Amniotic stem cell (primary cell): ENCODE data around the gene SUGP2.

Experiments used
- DNase-seq: peaks from one replicate; lab custom pipeline; 2025; lab: John Stamatoyannopoulos, UW

Gene SUGP2

DNA sequence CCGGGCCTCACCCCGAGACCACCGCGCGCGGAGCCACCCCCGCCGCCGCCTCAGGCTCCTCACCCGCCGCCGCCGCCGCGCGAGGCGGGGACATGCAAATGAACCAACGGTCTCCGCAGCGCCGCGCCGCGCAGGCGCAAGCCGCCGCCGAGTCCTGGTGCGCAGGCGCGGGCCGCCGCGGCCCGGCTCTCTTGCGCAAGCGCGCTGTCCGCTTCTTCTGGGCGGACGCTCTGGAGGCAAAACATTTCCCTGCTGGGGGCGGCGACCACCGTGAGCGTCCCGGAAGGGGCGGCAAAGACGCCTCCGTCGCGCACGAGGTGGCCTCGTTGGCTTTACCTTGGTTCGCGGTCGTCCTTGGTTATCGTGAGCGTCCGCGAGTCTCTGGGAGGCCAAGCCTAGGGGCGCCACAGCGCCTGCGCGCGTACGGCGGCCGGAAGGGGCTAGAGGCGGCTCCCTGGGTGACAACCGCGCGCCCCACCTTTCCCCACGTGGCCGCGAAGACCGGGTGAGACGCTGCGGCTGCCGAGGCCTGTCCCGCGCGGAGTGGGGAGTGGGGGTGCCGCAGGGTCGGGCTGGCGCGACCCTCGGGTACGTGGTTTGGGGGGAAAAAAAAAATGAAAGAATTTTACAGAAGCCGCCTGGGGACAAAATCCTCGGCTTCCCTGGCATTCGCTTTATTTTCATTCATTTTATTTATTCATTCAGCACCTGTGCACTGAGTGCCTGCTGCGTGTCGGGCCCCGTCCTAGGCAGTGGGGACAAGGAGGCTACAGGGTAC is at the start of gene SUGP2, which contains the start of gene ARMC6:
TSS of gene SUGP2 (minus strand) at position 92 of the 778 bp plus-strand sequence. CDS start 2,446 bp downstream, outside the sequence.
TSS of gene ARMC6 (plus strand) at position 178 of the 778 bp plus-strand sequence. CDS start 607 bp downstream, outside the sequence.
- DNase-seq: peak; percentile 51

DNA sequence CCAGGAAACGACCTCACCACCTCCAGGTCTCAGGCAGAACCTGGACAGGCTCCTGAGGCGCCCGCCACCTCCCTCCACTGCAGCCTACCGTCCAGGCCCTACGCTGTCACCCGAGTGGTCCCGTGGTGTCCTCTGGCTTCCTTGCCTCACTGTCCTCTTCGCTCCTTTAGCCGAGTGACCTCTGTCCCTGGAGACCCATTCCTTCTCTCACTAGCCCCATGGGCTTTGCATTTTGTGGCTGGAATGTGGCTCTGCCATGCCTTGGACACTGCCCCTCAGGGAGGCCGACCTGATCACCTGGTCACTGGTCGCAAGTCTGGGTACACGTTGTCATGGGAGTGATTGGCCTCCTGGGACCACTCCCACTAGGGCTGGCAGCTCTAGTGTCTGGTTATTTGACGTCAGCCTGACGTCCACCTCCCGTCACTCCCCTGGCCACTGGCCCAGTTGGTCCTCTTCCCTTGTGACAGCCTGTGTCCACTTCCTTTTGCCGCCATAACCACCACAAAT is 48.4 kb upstream of the SUGP2 start:
- no peak for DNase-seq

DNA sequence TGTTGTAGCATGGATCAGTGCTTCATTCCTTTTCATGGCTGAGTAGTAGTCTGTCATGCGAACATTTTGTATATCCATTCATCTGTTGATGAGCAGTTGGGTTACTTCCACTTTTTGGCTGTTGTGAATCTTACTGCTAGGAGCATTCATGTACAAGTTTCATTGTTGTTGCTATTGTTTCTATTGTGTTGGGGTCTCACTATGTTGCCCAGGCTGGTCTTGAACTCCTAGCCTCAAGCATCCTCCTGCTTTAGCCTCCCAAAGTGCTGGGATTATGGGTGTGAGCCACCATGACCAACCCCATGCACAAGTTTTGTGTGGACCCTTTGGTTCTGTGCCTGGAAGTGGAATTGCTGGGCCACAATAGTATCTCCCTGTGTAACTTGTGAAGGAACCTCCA is 46.3 kb upstream of the SUGP2 start:
- DNase-seq: no peak

DNA sequence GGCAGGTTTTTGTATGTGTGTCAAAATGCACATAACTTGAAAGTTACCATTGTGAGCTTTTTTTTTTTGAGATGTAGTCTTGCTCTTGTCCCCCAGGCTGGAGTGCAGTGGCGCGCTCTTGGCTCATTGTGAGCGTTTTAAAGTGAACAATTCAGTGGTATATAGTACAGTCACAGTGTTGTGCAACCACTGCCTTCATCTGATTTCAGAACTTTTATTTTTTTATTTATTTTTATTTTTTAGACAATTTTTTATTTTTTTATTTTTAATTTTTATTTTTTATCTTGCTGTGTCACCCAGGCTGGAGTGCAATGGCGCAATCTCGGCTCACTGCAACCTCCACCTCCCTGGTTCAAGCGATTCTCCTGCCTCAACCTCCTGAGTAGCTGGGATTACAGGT is 45.5 kb upstream of the SUGP2 start:
- DNase-seq: no peak

DNA sequence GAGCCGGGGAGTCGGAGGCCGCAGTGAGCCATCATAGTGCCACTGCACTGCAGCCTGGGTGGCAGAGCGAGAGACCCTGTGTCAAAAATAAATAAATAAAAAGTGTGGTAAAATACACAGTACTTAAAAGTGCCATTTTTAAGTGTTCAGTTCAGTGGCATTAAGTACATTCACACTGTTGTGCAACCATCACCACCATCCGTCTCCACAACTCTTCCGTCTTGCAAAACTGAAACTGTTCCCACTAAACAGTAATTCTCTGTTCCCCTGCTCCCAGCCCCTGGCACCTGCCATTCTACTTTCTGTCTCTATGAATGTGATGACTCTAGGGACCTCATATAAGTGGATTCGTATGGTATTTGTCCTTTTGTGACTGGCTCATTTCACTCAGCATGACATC is 43.8 kb upstream of the SUGP2 start:
- no peak for DNase-seq

DNA sequence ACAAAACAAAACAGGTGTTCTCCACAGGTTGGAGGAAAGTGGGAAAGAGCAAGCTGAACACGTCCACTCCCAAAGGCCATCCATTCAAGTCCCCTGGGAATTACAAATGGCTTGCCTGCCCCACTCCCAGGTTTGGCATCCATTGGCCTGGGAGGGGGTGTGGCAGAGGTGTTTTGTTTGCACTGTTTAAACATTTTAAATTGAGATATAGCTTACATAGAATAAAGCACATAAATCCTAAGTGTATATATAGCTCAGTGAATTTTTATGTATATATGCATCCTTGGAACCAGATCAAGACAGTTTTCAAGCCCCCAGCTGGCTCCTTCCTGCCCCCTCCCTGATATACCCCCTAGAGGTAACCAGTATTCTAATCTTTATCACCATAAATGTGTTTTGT is 43.2 kb upstream of the SUGP2 start:
- no peak for DNase-seq

DNA sequence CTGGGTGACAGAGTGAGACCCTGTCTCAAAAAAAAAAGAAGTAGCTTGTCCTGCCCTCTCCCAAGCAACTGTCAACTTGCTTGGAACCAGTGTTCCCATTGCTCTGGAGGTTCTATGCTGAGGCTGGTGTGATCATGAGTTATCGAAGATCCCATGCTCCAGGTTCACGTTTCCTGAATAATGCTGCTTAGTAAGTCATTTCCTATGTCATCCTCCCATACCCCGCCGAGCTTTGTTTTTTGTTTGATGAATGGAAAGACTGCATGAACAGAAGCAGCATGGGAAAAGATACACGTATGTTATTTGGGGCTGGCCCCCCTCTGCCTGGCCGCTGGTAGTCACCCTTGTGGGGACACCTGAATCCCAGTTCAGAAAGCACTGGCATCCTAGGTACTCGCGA is 41.8 kb upstream of the SUGP2 start:
- DNase-seq: no peak

DNA sequence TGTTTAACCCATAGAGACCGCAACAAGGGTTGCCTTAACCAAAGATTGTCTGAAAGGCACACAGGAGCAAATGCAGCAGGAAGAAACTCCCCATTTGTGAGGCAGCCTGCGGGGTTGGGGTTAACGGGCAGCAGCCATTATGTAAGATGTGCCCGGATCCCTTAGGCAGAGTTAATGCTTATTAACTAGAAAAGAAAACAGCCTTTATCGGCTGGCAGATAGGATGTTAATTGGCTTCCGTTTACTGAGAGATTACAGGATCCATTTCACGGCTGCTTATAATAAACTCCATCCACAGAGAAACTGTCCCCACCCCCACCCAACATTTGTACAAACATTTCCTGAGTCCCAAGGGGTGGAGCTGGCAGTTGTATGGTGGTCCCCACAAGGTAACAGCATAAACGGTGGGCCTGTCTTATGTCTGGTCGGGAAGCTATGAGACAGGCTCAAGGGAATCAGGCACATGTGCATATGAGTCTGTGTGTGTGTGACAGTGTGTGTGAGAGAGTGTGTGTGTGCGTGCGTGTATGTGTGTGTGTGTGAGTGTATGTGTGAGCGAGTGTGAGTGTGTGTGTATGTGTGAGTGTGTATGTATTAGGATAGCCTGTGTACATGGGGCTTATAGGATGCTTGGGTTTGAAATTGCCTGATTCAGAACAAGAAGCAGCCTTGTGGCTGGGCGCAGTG is 41.0 kb upstream of the SUGP2 start:
- DNase-seq: no peak

DNA sequence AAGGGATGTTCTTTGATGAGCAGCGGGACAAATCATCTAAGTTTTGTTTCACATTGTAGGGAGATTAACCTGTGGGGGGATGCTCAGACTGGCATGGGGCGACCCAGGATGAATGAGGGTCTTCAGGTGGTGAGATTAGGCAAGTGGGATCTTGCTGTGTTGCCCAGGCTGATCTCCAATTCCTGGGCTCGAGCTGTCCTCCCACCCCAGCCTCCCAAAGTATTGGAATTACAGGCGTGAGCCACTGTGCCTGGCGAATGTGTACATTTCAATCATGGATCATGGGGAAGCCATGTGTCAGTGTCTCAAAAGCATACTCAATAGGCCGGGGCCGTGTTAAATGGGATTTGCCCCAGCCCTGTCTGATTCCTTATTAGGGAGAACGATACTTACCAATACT is 38.6 kb upstream of the SUGP2 start:
- DNase-seq: no peak

DNA sequence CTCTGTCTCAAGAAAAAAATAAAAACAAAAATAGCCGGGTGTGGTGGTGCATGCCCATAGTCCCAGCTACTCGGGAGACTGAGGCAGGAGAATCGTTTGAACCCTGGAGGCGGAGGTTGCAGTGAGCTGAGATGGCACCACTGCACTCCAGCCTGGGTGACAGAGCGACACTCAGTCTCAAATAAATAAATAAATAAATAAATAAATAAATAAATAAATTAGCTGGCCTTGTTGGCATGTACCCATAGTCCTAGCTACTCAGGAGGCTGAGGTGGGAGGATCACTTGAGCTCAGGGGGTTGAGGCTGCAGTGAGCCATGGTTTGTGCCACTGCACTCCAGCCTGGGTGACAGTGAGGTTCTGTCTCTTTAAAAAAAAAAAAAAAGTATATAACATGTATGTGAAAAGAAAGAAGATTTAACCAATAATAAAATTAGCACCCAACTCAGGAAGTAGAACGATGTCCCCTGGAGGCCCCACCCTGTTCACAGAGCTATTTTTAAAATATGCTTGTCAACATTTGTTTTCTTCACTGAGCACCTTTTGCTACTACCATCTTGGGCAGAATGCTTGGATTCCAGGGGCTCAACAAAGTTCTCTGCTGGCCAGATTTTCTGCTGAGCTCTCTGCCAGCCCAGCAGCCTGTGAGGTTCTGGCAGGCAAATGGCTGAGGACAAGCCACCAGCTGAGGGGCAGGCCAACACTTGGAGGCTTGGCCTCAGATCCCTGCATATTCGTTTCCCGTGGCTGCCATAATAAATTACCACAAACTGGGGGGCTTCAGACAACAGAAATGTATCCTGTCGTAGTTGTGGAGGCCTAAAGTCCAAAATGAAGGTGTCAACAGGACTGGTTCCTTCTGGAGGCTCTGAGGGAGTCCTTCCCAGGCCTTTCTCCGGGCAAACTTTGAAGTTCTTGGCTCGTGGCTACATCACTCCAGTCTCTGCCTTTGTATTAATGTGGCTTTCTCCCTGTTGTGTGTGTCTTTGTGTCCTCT is 35.6 kb upstream of the SUGP2 start:
- no peak for DNase-seq

DNA sequence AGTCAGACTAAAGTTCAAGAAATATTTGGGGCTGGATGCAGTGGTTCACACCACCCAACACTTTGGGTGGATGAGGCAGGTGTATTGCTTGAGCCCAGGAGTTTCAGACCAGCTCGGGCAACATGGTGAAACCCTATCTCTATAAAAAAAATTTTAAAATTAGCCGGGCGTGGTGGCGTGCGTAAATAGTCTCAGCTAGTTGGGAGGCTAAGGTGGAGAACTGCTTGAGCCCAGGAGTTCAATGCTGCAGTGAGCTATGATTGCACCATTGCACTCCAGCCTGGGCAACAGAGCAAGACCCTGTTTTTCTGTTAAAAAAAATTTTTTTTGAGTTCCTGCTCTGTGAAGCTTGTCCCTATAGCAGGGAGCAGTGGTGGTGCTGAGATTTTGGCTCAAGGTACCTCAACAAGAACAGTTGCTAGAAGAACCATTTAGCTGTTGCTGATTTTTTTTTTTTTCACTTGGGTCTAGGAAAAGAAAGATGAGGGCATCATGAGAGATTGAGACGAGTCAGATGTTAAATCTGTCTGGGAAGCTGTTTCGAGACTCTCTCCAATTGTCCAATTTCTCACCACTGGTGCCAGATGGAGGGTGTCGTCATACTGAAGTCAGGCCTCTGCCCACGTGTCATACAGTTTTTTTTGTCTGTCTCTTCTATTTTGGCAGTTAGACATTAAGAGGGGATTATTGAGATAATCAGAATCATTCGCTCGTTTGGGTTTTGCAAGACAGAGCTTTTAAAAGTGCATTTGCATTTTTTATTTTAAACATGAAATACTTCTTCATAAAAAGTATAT is 34.2 kb upstream of the SUGP2 start:
- DNase-seq: no peak

DNA sequence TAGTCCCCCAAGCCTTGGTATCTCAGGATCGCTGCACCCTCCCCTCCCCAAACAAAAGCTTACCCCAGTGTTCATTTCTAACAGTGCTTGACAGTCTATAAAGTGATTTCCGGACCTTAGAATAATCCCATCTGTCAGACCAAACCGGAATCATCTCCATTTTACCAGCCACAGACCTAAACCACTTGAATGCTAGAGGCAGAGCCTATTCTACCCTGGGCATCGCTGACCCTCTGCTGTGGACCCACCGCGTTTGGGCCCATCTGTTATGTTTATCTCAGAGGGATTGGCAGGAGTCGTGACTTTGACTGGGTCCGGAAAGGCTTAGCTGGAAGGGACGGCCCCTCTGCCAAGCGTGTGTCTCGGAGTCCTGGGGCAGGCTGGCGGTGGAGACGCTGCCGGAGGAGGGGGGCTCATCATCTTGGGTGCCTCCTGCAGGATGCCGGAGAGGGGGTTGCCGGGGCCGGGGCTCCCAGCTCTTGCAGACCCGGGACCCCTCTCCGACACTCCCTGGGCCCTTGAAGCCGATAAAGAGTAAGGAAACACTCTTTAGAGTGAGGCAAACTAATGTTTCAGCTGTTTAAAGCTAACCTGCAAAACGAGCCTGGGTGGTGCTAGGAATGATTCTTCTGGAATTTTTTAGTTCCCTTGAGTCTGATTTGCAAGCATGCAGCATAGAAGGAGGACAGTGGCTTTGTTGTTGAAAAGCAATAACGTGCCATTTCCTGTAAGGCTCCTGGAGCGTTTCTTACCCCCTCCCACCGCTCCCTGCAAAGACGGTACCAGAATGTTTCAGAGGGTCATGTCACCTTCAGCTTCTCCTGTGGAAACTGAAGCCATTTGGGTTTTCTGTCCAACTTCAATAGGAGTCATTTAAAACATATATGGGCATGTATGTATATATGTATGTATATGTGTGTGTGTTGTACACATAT is 31.8 kb upstream of the SUGP2 start:
- DNase-seq: no peak

DNA sequence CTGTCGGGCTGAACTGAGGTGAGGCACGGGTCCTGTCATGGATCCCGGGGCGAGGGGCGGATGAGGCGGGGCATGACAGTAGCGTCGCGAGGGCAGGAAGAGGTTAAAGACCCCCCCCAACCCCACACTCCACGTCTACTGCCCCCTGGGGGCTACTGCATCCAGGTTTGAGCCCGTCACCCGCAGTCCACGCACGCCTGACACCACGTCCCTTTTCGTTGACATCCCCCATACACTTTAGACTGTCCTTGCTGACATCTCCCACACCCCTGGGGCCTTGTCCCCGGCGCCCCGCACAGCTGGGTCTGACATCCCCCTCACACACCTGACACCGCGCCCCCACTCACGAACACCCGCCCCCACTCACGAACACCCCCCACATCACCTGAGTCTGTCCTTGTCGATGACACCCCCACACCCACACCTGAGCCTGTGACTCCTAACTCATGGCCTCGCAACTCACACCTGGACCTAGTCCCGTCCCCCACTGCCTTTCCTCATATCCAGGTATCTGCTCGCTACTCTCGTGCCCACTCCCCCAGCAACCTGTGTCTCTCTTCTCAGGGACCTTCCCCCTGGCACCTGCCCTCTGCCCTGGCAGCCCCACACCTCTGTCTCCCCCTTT is 30.9 kb upstream of the SUGP2 start:
- DNase-seq: no peak

DNA sequence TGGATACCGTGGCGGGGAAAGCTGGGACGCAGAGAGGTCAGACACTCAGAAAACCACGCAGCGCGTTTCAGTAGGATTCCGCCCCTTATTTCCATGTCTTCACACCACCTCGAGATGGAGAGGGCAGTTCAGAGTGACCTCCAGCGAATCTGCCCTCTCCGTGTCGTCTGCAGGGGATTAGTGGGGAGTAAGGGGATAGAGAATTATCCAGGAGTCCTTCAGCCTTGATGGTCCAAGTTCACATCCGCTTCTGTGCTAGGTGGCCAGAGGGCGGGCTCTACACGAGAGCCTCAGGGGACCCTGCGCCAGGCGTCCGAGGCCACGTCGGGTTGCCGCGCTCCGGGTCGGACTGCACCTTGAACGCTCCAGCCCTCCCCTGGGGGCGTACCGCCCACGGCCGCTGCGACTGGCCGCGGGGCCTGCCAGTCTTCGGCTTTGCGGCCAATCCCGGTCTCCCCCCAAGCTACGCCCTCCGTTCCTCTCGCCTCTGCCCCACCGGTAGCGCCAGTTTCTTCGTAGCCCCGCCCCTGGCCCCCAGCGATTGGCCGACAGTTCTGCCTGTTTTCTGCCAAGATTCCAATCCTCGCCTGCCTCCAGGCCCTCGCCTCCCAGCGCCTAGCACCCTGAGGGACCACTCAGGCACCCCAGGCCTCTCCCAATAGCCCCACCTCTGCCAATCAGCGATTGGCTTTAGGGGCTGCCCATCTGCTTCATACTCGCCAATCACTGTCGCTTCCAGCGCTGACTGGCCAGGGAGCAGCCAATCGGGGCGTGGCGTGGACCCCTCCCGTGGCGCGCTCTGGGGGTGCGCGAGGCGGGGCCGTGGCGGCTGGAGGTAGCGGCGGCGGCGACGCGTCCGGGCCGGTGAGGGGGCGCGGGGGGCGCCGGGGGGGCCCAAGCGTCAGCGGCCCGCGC is 30.1 kb upstream of the SUGP2 start, which contains the start of gene SLC25A42:
TSS of gene SLC25A42 (plus strand) at position 812 of the 915 bp plus-strand sequence. CDS start 32,131 bp downstream, outside the sequence.
- DNase-seq: peak; percentile 99

DNA sequence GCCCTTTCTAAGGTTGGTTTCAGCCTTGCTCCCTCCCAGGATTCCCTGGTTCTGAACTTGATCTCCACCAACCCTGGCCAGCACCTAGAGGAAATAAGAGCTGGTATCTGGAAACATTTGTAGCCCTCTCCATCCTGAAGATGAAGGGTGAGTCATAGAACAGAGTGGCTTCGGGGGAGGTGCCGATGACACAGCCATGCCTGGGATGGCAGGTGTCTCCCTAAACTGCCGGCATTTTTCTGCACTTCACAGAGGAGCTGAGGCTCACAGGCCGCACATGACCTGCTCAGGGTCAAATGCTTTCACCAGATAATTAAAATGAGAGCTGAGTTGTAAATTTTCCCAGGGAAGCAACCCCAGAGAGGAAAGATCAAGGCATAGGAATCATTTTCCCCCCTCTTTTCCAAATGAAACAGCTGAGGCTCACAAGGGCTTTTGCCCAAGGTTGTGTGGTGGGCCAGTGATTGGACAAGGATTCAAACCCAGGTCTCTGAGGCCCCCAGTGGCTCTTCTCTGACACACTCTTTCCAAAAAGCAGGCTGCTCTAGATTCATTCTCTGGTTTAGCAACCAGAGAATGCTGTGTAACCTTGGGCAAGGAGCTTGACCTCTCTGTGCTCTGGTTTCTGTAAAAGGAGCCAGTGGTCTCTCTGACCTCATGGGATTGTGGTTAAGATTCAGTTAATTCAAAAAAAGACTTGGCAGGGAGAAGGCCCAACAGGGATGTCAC is 29.3 kb upstream of the SUGP2 start:
- no peak for DNase-seq

DNA sequence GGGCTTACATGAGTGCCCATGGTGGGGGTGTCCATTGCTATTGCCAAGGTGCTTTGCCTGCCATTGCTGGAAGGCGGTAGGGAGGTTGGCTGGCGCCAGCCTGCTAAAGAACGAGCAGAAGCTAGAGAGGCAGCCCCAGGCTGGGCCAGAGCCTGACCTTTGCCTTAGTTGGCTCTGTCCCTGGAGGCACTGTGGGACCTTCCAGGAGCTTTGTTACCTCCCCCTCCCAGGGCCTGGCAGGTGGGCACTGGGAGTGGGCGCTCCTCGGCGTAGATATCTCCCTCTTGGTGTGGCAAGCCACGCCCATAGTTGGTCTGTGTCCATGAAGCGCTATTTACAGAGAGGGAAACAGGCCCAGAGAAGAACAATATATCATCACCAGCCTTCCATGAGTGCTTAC is 28.2 kb upstream of the SUGP2 start:
- no peak for DNase-seq

DNA sequence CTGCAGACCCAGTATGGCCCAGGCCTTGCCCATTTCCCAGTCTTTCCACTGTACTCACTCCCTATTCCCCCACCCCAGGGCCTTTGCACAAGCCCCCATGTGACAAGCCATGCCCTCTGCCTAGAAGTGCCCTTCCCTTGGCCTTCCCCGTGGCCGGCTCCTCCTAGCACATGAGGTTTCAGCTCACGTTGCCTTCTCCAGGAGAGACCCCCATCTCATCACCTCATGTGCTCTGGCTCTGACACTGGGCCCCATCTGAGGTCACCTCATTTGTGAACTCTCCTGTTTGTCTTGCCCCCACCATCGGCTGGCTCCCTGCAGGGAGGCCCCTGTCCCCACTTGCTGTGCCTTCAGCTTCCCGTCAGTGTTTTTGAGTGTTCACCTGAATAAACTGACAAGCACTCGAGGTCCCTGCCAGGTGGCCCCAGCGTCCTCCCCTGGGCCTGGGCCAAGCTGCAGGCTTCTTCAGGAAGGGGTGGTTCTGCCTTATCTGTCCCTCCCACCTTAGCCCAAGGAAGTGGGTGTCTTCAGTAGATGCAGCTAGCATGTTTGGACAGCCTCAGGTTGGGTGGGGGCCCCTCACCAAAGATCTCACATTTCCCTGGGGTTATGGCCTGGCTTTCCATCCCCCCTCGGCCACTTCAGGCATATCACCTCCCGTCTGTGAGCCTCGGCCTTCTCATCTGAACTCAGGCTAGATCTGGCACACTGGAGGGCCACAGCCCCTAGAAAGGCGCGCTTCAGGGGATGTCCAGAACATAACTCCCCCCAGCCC is 26.7 kb upstream of the SUGP2 start:
- DNase-seq: no peak
